ENCODE measurements around the gene MRPL16. TPM values are rescaled to one million over a fixed set of nuclear protein-coding genes. Genes with fewer than 3 reads are reported as not detected.

Gene MRPL16
- total and polyA plus RNA-seq, 2 of the 13 experiments (the other 11 are each of a cell fraction or from before 2014, with no cell fraction given) = 45.3 to 62.6 TPM

- TF ChIP-seq ZHX1 (CRISPR knock-in tag; IDR thresholded peaks at IDR 0.05; ENCODE audit: low read depth) = 0 out of 2 replicates have a peak, but pooled peaks have one; percentile 30
- TF ChIP-seq ZNF329 (CRISPR knock-in tag; IDR thresholded peaks at IDR 0.05; ENCODE audit: low read depth) = peak; percentile 86; the same call in 1 of the 2 replicates
- peak; percentile 55 for TF ChIP-seq ZFY (CRISPR knock-in tag; IDR thresholded peaks at IDR 0.05)
- peak; percentile 53; the same call in 1 of the 2 replicates for TF ChIP-seq ZBTB38 (CRISPR knock-in tag; IDR thresholded peaks at IDR 0.05)
- peak; percentile 98 for TF ChIP-seq KMT2A (CRISPR knock-in tag; IDR thresholded peaks at IDR 0.05)
- TF ChIP-seq SNAPC5 (CRISPR knock-in tag; IDR thresholded peaks at IDR 0.05; ENCODE audit: borderline replicate concordance) = no peak
- no peak for TF ChIP-seq HNRNPH1 (optimal IDR thresholded peaks at IDR 0.05; ENCODE audit: low read depth, low read length)
- TF ChIP-seq ZBTB20 (CRISPR knock-in tag; IDR thresholded peaks at IDR 0.05; ENCODE audit: borderline replicate concordance, low read depth) = peak; percentile 40; the same call in 1 of the 2 replicates
- TF ChIP-seq REST (IDR thresholded peaks at IDR 0.05; ENCODE audit: borderline replicate concordance in 1 of 2, low read depth in 1 of 2, low read length in 2 of 2) = peak in 1 of 2 experiments; percentile 53; a peak in 1 of 4 replicates
- TF ChIP-seq FOXJ3 (CRISPR knock-in tag; IDR thresholded peaks at IDR 0.05; ENCODE audit: borderline replicate concordance) = no peak; the same call in 1 of the 2 replicates
- no peak; the same call in 1 of the 2 replicates for TF ChIP-seq IRF9 (CRISPR knock-in tag; IDR thresholded peaks at IDR 0.05; ENCODE audit: borderline replicate concordance)
- no peak for TF ChIP-seq NR3C1 (CRISPR knock-in tag; IDR thresholded peaks at IDR 0.05)
- no peak for TF ChIP-seq HES4 (CRISPR knock-in tag; IDR thresholded peaks at IDR 0.05; ENCODE audit: borderline replicate concordance)
- peak; percentile 73 for TF ChIP-seq ZFX (CRISPR knock-in tag; IDR thresholded peaks at IDR 0.05; ENCODE audit: low read depth)
- peak; percentile 17; the same call in 1 of the 2 replicates for TF ChIP-seq ZSCAN5A (CRISPR knock-in tag; IDR thresholded peaks at IDR 0.05; ENCODE audit: borderline replicate concordance)
- no peak for TF ChIP-seq ZBTB46 (CRISPR knock-in tag; IDR thresholded peaks at IDR 0.05; ENCODE audit: borderline replicate concordance)
Observed at GRCh38 chr11:59810189-59810910, at the start of gene MRPL16 (continued).
